Body of pancreas (tissue), 4 donors: ENCODE data around the gene KLHL12. TPM values are rescaled to one million over a fixed set of nuclear protein-coding genes. Genes with fewer than 3 reads are reported as not detected.

Experiments used
- ATAC-seq: fragments of 150-250 bp; one replicate; pipeline ENCODE4 v1.9.1; 2016
- DNase-seq, 4 donors: peaks; one replicate each; pipeline ENCODE4 v3.0.0-alpha.2; 2019
- H3K27ac ChIP-seq, 4 donors: fragments of 200-600 bp; sonication (generic); 1 replicate in 3 of 4; 2 replicates in 1 of 4; pipeline versions ENCODE4 v1.5.1 to v1.6.1; 2016 to 2019; ENCODE audit warnings: mild to moderate bottlenecking in 1 of 4, mixed read lengths in 1 of 4, moderate library complexity in 1 of 4
- H3K27me3 ChIP-seq, 2 donors: fragments of 200-600 bp; sonication (generic); one replicate each; pipeline ENCODE4 v1.6.0; 2016; ENCODE audit warnings: mild to moderate bottlenecking in 1 of 2
- H3K36me3 ChIP-seq, 2 donors: fragments of 200-600 bp; sonication (generic); replicated peaks in 1 of 2; 2 replicates each; pipeline ENCODE4 v1.5.1; 2016; ENCODE audit warnings: low read depth in 2 of 2; ENCODE audit not compliant: insufficient read depth in 1 of 2
- H3K4me1 ChIP-seq: fragments of 200-600 bp; sonication (generic); one replicate; pipeline ENCODE4 v1.6.0; 2016
- H3K4me3 ChIP-seq, 2 donors: fragments of 200-600 bp; sonication (generic); 1 replicate in 1 of 2; 2 replicates in 1 of 2; pipeline ENCODE4 v1.5.1; 2016 to 2019
- H3K9me3 ChIP-seq, 3 donors: fragments of 200-600 bp; sonication (generic); 1 replicate in 2 of 3; 2 replicates in 1 of 3; pipeline ENCODE4 v1.5.1; 2016
- POLR2A ChIP-seq, 3 donors: fragments of 450-650 bp; IDR thresholded peaks; one replicate each; pipeline ENCODE4 v1.6.1; 2016; ENCODE audit warnings: antibody characterized with exemption in 3 of 3, mild to moderate bottlenecking in 2 of 3
- WGBS, 2 donors: methylation state at CpG; one replicate each; pipeline ENCODE4 v1.1.5; 2017; 5-methylcytosine and 5-hydroxymethylcytosine counted together
- intact Hi-C: fragments of 100-400 bp; cut with DNase I; formaldehyde crosslinking; loops from one replicate; pipeline ENCODE4 v1.15.1; 2023
- total RNA-seq, 2 donors: library from RNA; depleted of rRNA; stranded (reverse); fragments of >200 nt; gene quantifications; one replicate each; pipeline ENCODE4 v1.1.0, GENCODE V29; 2016
- TF ChIP-seq, protein P1 (sequence below), 7 experiments: fragments of 450-650 bp in 4 of 7; fragments of 200-600 bp in 3 of 7; sonication (generic) in 3 of 7; IDR thresholded peaks; one replicate each; pipeline ENCODE4 v1.5.1; 2016 to 2019; ENCODE audit warnings: antibody characterized with exemption in 7 of 7

KLHL12 gene
- 10 to 100 TPM; 15.3 to 21.8 TPM for total RNA-seq

DNA sequence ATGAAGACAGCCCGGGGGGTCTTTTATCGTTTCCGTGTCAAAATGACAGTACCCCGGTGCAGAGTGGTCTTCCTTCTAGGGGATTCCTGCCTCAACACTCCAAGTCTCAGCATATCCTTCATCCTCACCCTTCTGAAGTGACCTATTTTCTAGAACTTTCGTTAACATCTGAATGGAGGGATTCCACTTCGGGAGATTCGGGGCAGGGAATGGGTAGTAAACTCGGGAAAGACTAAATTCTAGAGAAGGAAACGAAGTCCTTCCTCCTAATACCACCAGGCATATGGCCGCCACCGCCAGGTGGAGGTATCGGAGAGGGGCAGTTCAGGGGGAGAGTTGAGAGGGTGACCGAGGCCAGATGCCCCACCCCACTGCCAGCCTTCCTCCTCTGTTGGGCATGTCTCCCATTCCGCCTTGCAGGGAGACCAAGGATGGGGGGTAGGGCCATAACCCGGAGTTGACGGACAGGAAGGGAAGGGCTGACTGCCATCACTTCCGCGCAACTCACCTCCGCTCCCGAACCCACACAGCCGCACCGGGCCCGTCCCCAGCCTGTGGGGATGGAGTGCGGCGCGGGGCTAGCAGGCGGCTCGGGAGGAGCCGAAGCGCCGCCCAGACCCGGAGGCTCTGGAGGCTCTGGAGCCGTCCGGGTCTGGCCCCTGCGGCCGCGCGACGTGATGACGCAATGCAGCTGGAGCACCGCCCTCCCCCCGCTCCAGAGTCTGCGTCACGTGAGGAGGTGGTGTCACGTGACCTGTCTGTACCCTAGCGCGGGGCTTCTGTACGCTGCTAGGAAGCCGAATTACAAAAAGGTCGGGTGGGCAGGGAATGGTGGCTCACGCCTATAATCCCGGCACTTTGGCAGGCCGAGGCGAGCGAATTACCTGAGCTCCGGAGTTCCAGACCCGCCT is at the start of gene KLHL12:
Gene KLHL12, minus strand, starts transcription at position 654 of the 911 bp plus-strand sequence. CDS start 2,072 bp downstream, outside the sequence.
- peaks cover 0 to 2% of the 10 kb centered on the region in 2 donors for H3K36me3 ChIP-seq
- H3K4me1 ChIP-seq, result peaks cover 33% of the 10 kb centered on the region
- WGBS, 2 donors, result 1% methylated on average over 36 to 55 of the region's 57 CpGs
- intact Hi-C loops, result no loop called here
- peak within 1 kb of the TSS; percentile 54 to 55 for H3K4me3 ChIP-seq
- peak; percentile 89 to 95 (median 94) for TF ChIP-seq POLR2A (IDR thresholded peaks at IDR 0.05)
- TF ChIP-seq, protein P1, sequence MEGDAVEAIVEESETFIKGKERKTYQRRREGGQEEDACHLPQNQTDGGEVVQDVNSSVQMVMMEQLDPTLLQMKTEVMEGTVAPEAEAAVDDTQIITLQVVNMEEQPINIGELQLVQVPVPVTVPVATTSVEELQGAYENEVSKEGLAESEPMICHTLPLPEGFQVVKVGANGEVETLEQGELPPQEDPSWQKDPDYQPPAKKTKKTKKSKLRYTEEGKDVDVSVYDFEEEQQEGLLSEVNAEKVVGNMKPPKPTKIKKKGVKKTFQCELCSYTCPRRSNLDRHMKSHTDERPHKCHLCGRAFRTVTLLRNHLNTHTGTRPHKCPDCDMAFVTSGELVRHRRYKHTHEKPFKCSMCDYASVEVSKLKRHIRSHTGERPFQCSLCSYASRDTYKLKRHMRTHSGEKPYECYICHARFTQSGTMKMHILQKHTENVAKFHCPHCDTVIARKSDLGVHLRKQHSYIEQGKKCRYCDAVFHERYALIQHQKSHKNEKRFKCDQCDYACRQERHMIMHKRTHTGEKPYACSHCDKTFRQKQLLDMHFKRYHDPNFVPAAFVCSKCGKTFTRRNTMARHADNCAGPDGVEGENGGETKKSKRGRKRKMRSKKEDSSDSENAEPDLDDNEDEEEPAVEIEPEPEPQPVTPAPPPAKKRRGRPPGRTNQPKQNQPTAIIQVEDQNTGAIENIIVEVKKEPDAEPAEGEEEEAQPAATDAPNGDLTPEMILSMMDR (IDR thresholded peaks at IDR 0.05), result peak; percentile 19 to 83 (median 62)
- H3K27me3 ChIP-seq, result no peaks in the 10 kb centered on the region
- no peaks in the 10 kb centered on the region for H3K9me3 ChIP-seq
- peak within 1 kb of the TSS; percentile 79 to 96 (median 88) for H3K27ac ChIP-seq
- peak; percentile 97 to 98 (median 98) for DNase-seq
- peak; percentile 96 for ATAC-seq

DNA sequence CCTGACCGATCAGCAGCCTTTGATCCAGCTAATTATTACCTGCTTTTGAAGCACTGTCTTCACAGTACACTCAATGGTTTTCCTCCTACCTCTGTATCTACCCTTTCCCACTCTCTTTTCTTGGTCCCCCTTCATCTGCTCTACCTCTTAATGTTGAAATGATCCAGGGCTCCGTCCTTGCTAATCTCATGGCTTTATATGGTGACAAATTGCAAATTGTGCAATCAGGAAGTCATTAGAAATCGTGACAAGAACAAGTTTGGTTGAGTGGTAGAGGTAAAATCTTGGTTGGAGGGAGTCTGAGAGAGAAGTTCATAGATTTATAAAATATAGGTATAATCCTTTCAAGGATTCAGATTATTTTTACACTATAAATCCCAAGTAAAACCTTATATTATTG is 49.6 kb upstream of the KLHL12 start:
- H3K4me1 ChIP-seq, result no peaks in the 10 kb centered on the region
- 12 to 16% methylated on average over 3 of the region's 3 CpGs for WGBS, 2 donors
- intact Hi-C loops, result no loop called here
- H3K27me3 ChIP-seq, result peaks cover 0 to 3% of the 10 kb centered on the region in 2 donors
- no peak for TF ChIP-seq POLR2A (IDR thresholded peaks at IDR 0.05)
- TF ChIP-seq, protein P1 (IDR thresholded peaks at IDR 0.05), result no peak
- H3K27ac ChIP-seq, result no peak overlapping the region
- no peaks in the 10 kb centered on the region for H3K9me3 ChIP-seq
- ATAC-seq, result no peak
- H3K36me3 ChIP-seq, result no peaks in the 10 kb centered on the region
- H3K4me3 ChIP-seq, result no peak overlapping the region
- DNase-seq, result no peak

DNA sequence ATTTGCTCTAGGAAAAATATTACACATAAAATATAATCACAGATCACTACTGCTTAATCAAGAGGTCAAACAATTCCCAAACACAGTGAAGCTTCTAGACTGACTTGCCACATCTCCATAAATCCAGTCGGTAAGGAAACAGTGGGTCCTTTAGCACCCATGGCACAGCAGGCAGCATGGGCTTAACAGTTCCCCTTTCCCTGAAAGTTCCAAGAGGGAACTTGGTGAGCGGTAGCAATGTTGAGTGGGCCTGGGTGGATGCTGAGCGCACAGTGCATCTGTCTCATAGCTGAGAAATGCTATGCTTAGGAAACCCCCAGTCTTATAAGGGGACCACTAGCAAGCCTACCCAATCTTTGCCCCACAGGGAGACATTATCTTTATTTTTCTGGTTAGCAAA is 47.8 kb upstream of the KLHL12 start:
- DNase-seq, result no peak
- TF ChIP-seq POLR2A (IDR thresholded peaks at IDR 0.05), result no peak
- TF ChIP-seq, protein P1 (IDR thresholded peaks at IDR 0.05), result no peak

DNA sequence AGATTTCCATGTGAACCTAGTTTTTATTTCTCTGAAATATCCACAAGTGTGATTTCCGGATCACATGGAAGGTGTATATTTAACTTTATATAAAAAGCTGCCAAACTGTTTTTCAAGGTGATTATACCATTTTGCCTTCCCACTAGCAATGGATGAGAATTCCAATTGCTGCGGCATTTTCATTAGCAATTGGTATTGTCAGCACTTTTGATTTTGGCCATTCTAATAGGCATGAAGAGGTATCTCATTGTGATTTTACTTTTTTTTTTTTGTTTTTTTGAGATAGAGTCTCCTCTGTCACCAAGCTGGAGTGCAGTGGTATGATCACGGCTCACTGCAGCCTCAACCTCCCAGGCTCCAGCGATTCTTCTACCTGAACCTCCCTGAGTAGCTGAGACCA is 45.0 kb upstream of the KLHL12 start:
- Histone ChIP-seq H3K4me1 (peaks cover 12% of the 10 kb centered on the region), H3K27me3 (peaks cover 0 to under 1% of the 10 kb centered on the region in 2 donors), H3K27ac (no peak overlapping the region), H3K9me3 (no peaks in the 10 kb centered on the region), H3K36me3 (no peaks in the 10 kb centered on the region), H3K4me3 (no peak overlapping the region)
- DNase-seq, result no peak
- no peak for TF ChIP-seq POLR2A (IDR thresholded peaks at IDR 0.05)
- TF ChIP-seq, protein P1 (IDR thresholded peaks at IDR 0.05), result no peak
- WGBS, 2 donors, result 52 to 67% methylated on average over 4 of the region's 4 CpGs
- no peak for ATAC-seq
- intact Hi-C loops, result no loop called here

More for the DNA sequence above, 47.8 kb upstream of the KLHL12 start:
- Histone ChIP-seq H3K4me3 (no peak overlapping the region), H3K9me3 (no peaks in the 10 kb centered on the region), H3K27me3 (peaks cover 0 to 3% of the 10 kb centered on the region in 2 donors), H3K27ac (no peak overlapping the region), H3K36me3 (no peaks in the 10 kb centered on the region), H3K4me1 (no peaks in the 10 kb centered on the region)
- WGBS, 2 donors, result 80 to 85% methylated on average over 3 of the region's 3 CpGs
- intact Hi-C loops, result no loop called here
- ATAC-seq, result no peak
